ENCODE measurements around the gene SPDYC.

Gene SPDYC

GRCh38 chr11:65215441-65216076, 45.5 kb downstream of the SPDYC start:
- no peak for TF ChIP-seq ZNF8 (CRISPR knock-in tag; IDR thresholded peaks at IDR 0.05)
- no peak for TF ChIP-seq ISL1 (CRISPR knock-in tag; IDR thresholded peaks at IDR 0.05)
- TF ChIP-seq CSDC2 (CRISPR knock-in tag; IDR thresholded peaks at IDR 0.05) = no peak
- no peak for TF ChIP-seq TCF4 (CRISPR knock-in tag; IDR thresholded peaks at IDR 0.05; ENCODE audit: borderline replicate concordance)
- TF ChIP-seq TSHZ2 (CRISPR knock-in tag; IDR thresholded peaks at IDR 0.05) = no peak
- TF ChIP-seq, protein P1, sequence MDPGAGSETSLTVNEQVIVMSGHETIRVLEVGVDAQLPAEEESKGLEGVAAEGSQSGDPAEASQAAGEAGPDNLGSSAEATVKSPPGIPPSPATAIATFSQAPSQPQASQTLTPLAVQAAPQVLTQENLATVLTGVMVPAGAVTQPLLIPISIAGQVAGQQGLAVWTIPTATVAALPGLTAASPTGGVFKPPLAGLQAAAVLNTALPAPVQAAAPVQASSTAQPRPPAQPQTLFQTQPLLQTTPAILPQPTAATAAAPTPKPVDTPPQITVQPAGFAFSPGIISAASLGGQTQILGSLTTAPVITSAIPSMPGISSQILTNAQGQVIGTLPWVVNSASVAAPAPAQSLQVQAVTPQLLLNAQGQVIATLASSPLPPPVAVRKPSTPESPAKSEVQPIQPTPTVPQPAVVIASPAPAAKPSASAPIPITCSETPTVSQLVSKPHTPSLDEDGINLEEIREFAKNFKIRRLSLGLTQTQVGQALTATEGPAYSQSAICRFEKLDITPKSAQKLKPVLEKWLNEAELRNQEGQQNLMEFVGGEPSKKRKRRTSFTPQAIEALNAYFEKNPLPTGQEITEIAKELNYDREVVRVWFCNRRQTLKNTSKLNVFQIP (CRISPR knock-in tag; IDR thresholded peaks at IDR 0.05; ENCODE audit: borderline replicate concordance, low read depth) = no peak
- no peak for TF ChIP-seq GLIS3 (CRISPR knock-in tag; IDR thresholded peaks at IDR 0.05)
- TF ChIP-seq, protein P2, sequence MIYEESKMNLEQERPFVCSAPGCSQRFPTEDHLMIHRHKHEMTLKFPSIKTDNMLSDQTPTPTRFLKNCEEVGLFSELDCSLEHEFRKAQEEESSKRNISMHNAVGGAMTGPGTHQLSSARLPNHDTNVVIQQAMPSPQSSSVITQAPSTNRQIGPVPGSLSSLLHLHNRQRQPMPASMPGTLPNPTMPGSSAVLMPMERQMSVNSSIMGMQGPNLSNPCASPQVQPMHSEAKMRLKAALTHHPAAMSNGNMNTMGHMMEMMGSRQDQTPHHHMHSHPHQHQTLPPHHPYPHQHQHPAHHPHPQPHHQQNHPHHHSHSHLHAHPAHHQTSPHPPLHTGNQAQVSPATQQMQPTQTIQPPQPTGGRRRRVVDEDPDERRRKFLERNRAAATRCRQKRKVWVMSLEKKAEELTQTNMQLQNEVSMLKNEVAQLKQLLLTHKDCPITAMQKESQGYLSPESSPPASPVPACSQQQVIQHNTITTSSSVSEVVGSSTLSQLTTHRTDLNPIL (CRISPR knock-in tag; IDR thresholded peaks at IDR 0.05; ENCODE audit: low read depth) = no peak
- no peak for TF ChIP-seq BACH2 (CRISPR knock-in tag; IDR thresholded peaks at IDR 0.05; ENCODE audit: borderline replicate concordance)
- TF ChIP-seq ARNTL (CRISPR knock-in tag; IDR thresholded peaks at IDR 0.05; ENCODE audit: borderline replicate concordance, low read depth) = no peak
- TF ChIP-seq ZFP30 (CRISPR knock-in tag; IDR thresholded peaks at IDR 0.05) = no peak
- no peak for TF ChIP-seq PPARA (CRISPR knock-in tag; IDR thresholded peaks at IDR 0.05; ENCODE audit: borderline replicate concordance)
- TF ChIP-seq, protein P3, sequence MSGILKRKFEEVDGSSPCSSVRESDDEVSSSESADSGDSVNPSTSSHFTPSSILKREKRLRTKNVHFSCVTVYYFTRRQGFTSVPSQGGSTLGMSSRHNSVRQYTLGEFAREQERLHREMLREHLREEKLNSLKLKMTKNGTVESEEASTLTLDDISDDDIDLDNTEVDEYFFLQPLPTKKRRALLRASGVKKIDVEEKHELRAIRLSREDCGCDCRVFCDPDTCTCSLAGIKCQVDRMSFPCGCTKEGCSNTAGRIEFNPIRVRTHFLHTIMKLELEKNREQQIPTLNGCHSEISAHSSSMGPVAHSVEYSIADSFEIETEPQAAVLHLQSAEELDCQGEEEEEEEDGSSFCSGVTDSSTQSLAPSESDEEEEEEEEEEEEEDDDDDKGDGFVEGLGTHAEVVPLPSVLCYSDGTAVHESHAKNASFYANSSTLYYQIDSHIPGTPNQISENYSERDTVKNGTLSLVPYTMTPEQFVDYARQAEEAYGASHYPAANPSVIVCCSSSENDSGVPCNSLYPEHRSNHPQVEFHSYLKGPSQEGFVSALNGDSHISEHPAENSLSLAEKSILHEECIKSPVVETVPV (CRISPR knock-in tag; IDR thresholded peaks at IDR 0.05) = no peak
- ATAC-seq = no peak

DNA sequence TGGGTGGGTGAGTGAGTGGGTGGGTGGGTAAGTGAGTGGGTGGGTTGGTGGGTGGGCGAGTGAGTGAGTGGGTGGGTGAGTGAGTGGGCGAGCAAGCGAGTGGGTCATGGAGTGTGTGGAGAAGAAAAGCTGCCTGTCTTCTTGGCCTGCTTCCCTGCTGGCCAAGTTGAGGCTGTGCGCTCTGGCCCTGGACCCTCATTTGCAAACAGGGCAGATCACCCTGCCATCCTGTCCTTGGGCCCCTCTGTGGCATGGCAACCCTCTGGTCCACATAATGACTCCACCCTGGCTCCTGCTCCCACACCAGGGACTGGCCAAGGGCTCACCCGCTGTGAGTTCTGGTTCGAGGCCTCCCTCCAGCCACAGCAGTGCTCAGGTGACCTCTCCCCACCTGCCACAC, 46.8 kb downstream of the SPDYC start:
- no peak for ATAC-seq
- no peak for TF ChIP-seq ZNF565 (CRISPR knock-in tag; conservative IDR thresholded peaks at IDR 0.05; ENCODE audit: low read depth)
- TF ChIP-seq TCF4 (CRISPR knock-in tag; IDR thresholded peaks at IDR 0.05; ENCODE audit: borderline replicate concordance) = no peak
- TF ChIP-seq, protein P4, sequence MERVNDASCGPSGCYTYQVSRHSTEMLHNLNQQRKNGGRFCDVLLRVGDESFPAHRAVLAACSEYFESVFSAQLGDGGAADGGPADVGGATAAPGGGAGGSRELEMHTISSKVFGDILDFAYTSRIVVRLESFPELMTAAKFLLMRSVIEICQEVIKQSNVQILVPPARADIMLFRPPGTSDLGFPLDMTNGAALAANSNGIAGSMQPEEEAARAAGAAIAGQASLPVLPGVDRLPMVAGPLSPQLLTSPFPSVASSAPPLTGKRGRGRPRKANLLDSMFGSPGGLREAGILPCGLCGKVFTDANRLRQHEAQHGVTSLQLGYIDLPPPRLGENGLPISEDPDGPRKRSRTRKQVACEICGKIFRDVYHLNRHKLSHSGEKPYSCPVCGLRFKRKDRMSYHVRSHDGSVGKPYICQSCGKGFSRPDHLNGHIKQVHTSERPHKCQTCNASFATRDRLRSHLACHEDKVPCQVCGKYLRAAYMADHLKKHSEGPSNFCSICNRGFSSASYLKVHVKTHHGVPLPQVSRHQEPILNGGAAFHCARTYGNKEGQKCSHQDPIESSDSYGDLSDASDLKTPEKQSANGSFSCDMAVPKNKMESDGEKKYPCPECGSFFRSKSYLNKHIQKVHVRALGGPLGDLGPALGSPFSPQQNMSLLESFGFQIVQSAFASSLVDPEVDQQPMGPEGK (CRISPR knock-in tag; IDR thresholded peaks at IDR 0.05; ENCODE audit: borderline replicate concordance) = no peak
- TF ChIP-seq ZFP3 (CRISPR knock-in tag; IDR thresholded peaks at IDR 0.05) = no peak
- TF ChIP-seq CSDC2 (CRISPR knock-in tag; IDR thresholded peaks at IDR 0.05) = no peak
- no peak for TF ChIP-seq TSHZ2 (CRISPR knock-in tag; IDR thresholded peaks at IDR 0.05)
- TF ChIP-seq BACH2 (CRISPR knock-in tag; IDR thresholded peaks at IDR 0.05; ENCODE audit: borderline replicate concordance) = no peak
- TF ChIP-seq PPARA (CRISPR knock-in tag; IDR thresholded peaks at IDR 0.05; ENCODE audit: borderline replicate concordance) = no peak
- TF ChIP-seq, protein P3 (CRISPR knock-in tag; IDR thresholded peaks at IDR 0.05) = no peak
- TF ChIP-seq ISL1 (CRISPR knock-in tag; IDR thresholded peaks at IDR 0.05) = no peak
- TF ChIP-seq GLIS3 (CRISPR knock-in tag; IDR thresholded peaks at IDR 0.05) = no peak
- no peak for TF ChIP-seq OSR1 (CRISPR knock-in tag; IDR thresholded peaks at IDR 0.05)
- no peak for TF ChIP-seq ZFP30 (CRISPR knock-in tag; IDR thresholded peaks at IDR 0.05)
- no peak for TF ChIP-seq ESRRG (CRISPR knock-in tag; IDR thresholded peaks at IDR 0.05)
- no peak for TF ChIP-seq ZC3H10 (CRISPR knock-in tag; IDR thresholded peaks at IDR 0.05)
- TF ChIP-seq, protein P2 (CRISPR knock-in tag; IDR thresholded peaks at IDR 0.05; ENCODE audit: low read depth) = no peak
- TF ChIP-seq TOX (CRISPR knock-in tag; IDR thresholded peaks at IDR 0.05; ENCODE audit: borderline replicate concordance) = no peak
- no peak for TF ChIP-seq ARNTL (CRISPR knock-in tag; IDR thresholded peaks at IDR 0.05; ENCODE audit: borderline replicate concordance, low read depth)
- no peak for TF ChIP-seq SNAI2 (CRISPR knock-in tag; IDR thresholded peaks at IDR 0.05)
- TF ChIP-seq ZNF8 (CRISPR knock-in tag; IDR thresholded peaks at IDR 0.05) = no peak
